KMS-11 (cell line): ENCODE data around the gene LRIT3.

ENCODE experiments used
- H2AFZ ChIP-seq: fragments of 200-600 bp; sonication (generic); 2 replicates; pipeline ENCODE4 v1.6.1; 2016; ENCODE audit warnings: antibody characterized with exemption, mixed run types, low read depth
- H3K27ac ChIP-seq: fragments of 200-600 bp; sonication (generic); 2 replicates; pipeline ENCODE4 v1.6.1; 2016; ENCODE audit warnings: mild to moderate bottlenecking, mixed run types
- H3K27me3 ChIP-seq: fragments of 200-600 bp; sonication (generic); 2 replicates; pipeline ENCODE4 v1.6.1; 2017; ENCODE audit warnings: mild to moderate bottlenecking, low read depth, mixed run types, moderate library complexity; ENCODE audit not compliant: insufficient read depth
- H3K36me3 ChIP-seq: fragments of 200-600 bp; sonication (generic); 2 replicates; pipeline ENCODE4 v1.6.1; 2017; ENCODE audit warnings: mild to moderate bottlenecking, mixed run types; ENCODE audit not compliant: insufficient read depth
- H3K4me1 ChIP-seq: fragments of 200-600 bp; sonication (generic); 2 replicates; pipeline ENCODE4 v1.6.1; 2016; ENCODE audit warnings: mild to moderate bottlenecking, low read depth, mixed run types; ENCODE audit not compliant: poor library complexity, severe bottlenecking
- H3K4me2 ChIP-seq: fragments of 200-600 bp; sonication (generic); 2 replicates; pipeline ENCODE4 v1.7.0; 2016; ENCODE audit warnings: mild to moderate bottlenecking, mixed run types
- H3K4me3 ChIP-seq: fragments of 200-600 bp; sonication (generic); IDR thresholded peaks from 2 replicates; pipeline ENCODE4 v1.6.1; 2017; ENCODE audit warnings: low read depth, low read length, mixed read lengths; ENCODE audit not compliant: insufficient read depth
- H3K79me2 ChIP-seq: fragments of 200-600 bp; sonication (generic); 2 replicates; pipeline ENCODE4 v1.6.1; 2016; ENCODE audit warnings: low read depth, mixed run types; ENCODE audit not compliant: insufficient read depth
- H3K9ac ChIP-seq: fragments of 200-600 bp; sonication (generic); 2 replicates; pipeline ENCODE4 v1.6.1; 2016; ENCODE audit warnings: mild to moderate bottlenecking, mixed run types
- H4K20me1 ChIP-seq: fragments of 200-600 bp; sonication (generic); 2 replicates; pipeline ENCODE4 v1.6.1; 2016; ENCODE audit warnings: mild to moderate bottlenecking, mixed run types; ENCODE audit not compliant: insufficient read depth
- TF ChIP-seq, protein P1 (sequence below): fragments of 200-600 bp; sonication (generic); conservative IDR thresholded peaks from 2 replicates; pipeline ENCODE4 v1.6.1; 2017; ENCODE audit warnings: low read depth, mild to moderate bottlenecking, antibody characterized with exemption, low read length, moderate library complexity, mixed read lengths

LRIT3 gene

DNA sequence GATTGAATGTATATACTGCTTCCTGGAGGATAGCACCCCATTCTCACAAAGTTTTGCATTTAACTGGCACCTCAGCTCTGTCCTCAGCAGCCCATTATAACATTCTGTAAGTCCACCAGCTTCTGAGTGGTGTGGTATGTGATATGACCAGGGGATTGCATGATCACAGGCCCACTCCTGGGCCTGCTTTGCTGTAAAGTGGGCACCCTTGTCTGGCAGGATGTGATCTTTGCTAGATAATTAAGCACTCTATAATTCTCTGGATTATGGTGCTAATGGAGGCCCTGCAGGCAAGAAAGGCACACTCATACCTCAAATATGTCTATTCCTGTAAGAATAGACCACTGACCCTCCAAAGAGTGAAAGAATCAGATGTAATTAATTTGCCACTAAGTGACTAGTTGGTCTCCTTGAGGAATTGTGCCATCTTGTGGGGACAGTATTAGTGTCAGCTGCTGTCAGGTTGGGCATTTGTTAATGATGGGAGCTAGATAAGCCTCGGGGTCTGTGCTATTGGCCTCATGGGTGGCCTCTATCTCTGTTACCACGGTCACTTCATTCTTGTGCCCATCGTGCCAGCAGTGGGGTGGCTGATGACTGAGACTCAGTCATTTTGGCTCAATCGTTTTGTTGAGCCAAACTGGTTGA is 43.9 kb upstream of the LRIT3 start:
- Histone ChIP-seq H2AFZ (no peak overlapping the region), H3K9ac (no peak overlapping the region), H3K4me1 (peaks cover 18% of the 10 kb centered on the region), H3K79me2 (no peaks in the 10 kb centered on the region), H4K20me1 (no peaks in the 10 kb centered on the region), H3K27me3 (no peaks in the 10 kb centered on the region), H3K27ac (no peak overlapping the region), H3K4me3 (no peak overlapping the region), H3K36me3 (no peaks in the 10 kb centered on the region), H3K4me2 (no peak overlapping the region)
- TF ChIP-seq, protein P1, sequence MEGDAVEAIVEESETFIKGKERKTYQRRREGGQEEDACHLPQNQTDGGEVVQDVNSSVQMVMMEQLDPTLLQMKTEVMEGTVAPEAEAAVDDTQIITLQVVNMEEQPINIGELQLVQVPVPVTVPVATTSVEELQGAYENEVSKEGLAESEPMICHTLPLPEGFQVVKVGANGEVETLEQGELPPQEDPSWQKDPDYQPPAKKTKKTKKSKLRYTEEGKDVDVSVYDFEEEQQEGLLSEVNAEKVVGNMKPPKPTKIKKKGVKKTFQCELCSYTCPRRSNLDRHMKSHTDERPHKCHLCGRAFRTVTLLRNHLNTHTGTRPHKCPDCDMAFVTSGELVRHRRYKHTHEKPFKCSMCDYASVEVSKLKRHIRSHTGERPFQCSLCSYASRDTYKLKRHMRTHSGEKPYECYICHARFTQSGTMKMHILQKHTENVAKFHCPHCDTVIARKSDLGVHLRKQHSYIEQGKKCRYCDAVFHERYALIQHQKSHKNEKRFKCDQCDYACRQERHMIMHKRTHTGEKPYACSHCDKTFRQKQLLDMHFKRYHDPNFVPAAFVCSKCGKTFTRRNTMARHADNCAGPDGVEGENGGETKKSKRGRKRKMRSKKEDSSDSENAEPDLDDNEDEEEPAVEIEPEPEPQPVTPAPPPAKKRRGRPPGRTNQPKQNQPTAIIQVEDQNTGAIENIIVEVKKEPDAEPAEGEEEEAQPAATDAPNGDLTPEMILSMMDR, result peak; percentile 73

DNA sequence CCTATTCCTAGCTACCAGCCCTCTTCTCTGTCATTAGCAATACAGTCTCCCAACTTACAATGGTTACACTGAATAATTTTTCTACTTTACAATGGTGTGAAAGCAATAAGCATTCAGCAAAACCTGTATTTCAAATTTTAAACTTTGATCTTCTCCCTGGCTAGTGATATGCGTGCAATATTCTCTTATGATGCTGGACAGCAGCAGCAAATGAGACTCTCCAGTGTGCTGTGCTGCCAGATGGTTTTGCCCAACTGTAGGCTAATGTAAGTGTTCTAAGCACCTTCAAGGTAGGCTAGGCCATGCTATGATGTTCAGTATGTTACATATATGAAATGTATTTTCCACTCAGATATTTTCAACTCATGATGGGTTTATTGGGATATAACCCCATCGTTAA is 38.3 kb upstream of the LRIT3 start:
- H3K27ac ChIP-seq, result no peak overlapping the region
- no peaks in the 10 kb centered on the region for H3K27me3 ChIP-seq
- no peak overlapping the region for H3K4me3 ChIP-seq
- no peak overlapping the region for H3K4me2 ChIP-seq
- peaks cover 3% of the 10 kb centered on the region for H3K4me1 ChIP-seq
- H2AFZ ChIP-seq, result no peak overlapping the region
- H3K79me2 ChIP-seq, result no peaks in the 10 kb centered on the region
- no peak overlapping the region for H3K9ac ChIP-seq
- H3K36me3 ChIP-seq, result no peaks in the 10 kb centered on the region
- TF ChIP-seq, protein P1, result no peak
- H4K20me1 ChIP-seq, result no peaks in the 10 kb centered on the region

DNA sequence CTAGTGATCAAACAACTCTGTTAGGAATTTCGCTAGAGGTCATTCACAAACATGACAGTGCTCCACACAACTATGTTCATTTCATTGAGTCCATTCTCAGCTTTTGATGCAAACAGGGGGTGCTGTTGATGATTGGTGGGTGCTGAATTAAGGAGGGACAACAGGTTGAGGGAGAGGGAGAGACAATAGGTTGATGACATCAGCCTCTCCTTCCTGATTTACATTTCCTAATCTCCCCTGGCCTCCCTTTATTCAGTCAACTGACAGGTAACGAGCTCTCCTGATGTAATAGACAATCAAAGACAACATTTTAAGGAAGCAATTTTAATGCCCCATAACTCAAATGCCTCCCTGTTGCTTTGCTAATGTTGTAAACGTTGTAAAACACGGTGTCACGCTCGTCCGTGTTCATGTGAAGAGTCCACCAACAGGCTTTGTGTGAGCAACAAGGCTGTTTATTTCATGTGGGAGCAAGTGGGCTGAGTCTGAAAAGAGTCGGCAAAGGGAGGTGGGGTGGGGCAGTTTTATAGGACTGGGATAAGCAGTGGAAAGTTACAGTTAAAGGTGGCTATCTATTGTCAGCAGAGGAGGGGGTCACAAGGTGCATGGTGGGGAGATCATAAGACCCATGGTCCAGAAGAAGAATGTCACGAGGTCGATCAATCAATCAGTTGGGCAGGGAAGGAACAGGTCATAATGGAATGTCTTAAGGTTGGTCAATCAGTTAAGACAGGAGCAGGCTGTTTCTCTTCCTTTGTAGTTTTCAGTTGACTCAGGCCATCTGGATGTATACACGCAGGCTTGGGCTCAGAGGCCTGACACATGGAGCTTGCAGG is 37.1 kb upstream of the LRIT3 start:
- Histone ChIP-seq H3K36me3 (no peaks in the 10 kb centered on the region), H3K4me3 (no peak overlapping the region), H4K20me1 (no peaks in the 10 kb centered on the region), H3K27ac (no peak overlapping the region), H2AFZ (no peak overlapping the region), H3K4me2 (no peak overlapping the region), H3K4me1 (peaks cover 7% of the 10 kb centered on the region), H3K9ac (no peak overlapping the region), H3K27me3 (no peaks in the 10 kb centered on the region), H3K79me2 (peaks cover 3% of the 10 kb centered on the region)
- TF ChIP-seq, protein P1, result no peak

DNA sequence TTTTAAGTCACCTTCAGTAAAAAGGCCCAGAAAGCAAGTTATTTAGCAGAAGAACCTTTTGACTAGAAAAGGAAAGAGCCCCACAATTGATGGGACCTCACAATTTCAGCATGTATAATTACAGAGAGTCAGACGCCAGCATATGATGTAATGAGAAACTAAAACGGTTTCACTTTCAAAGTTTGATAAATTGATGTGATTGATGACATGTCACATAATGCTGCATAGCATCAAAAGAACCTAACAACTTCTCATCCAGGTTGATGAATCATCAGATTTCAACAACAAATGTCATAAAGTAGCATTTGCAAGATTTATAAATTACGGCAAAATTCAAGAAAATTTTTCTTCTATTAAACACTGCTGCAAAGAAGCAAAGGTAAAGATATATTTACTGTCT is 36.2 kb upstream of the LRIT3 start:
- no peaks in the 10 kb centered on the region for H3K27me3 ChIP-seq
- H3K36me3 ChIP-seq, result no peaks in the 10 kb centered on the region
- no peak overlapping the region for H3K4me2 ChIP-seq
- TF ChIP-seq, protein P1, result no peak
- no peak overlapping the region for H3K27ac ChIP-seq
- no peak overlapping the region for H3K9ac ChIP-seq
- no peak overlapping the region for H2AFZ ChIP-seq
- no peak overlapping the region for H3K4me3 ChIP-seq
- no peaks in the 10 kb centered on the region for H4K20me1 ChIP-seq
- H3K4me1 ChIP-seq, result peaks cover 11% of the 10 kb centered on the region
- H3K79me2 ChIP-seq, result peaks cover 13% of the 10 kb centered on the region
